Lower lobe of right lung (tissue), 2 donors: ENCODE measurements around the gene PMEL. TPM values are rescaled to one million over a fixed set of nuclear protein-coding genes. Genes with fewer than 3 reads are reported as not detected.

Experiments
- ATAC-seq, 2 donors: fragments of 200-7000 bp; cut with Tn5 transposase; one replicate each; pipeline ENCODE4 v1.9.1; 2020 to 2022; ENCODE audit warnings: mild to moderate bottlenecking in 2 of 2, moderate library complexity in 2 of 2
- DNase-seq: peaks from one replicate; pipeline ENCODE4 v3.0.0-alpha.2; 2020
- H3K27ac ChIP-seq: fragments of 200-600 bp; one replicate; pipeline ENCODE4 v1.8.0; 2022
- H3K27me3 ChIP-seq: fragments of 200-600 bp; one replicate; pipeline ENCODE4 v1.8.0; 2022; ENCODE audit warnings: low read depth
- H3K36me3 ChIP-seq: fragments of 200-600 bp; one replicate; pipeline ENCODE4 v1.8.0; 2022; ENCODE audit warnings: mild to moderate bottlenecking
- H3K4me1 ChIP-seq: fragments of 200-600 bp; one replicate; pipeline ENCODE4 v1.8.0; 2022
- H3K4me3 ChIP-seq: fragments of 200-600 bp; one replicate; pipeline ENCODE4 v1.8.0; 2022; ENCODE audit warnings: mild to moderate bottlenecking
- H3K9me3 ChIP-seq: fragments of 200-600 bp; one replicate; pipeline ENCODE4 v1.8.0; 2022
- CTCF ChIP-seq: fragments of 200-600 bp; IDR thresholded peaks from one replicate; pipeline ENCODE4 v1.8.0; 2022; ENCODE audit warnings: antibody characterized with exemption, mild to moderate bottlenecking
- intact Hi-C: fragments of 100-400 bp; cut with DNase I; formaldehyde crosslinking; loops from one replicate; pipeline ENCODE4 v1.11.0; 2022
- total RNA-seq: library from RNA; stranded (reverse); fragmentation: NEBNext Ultra II Directional; extraction: Animal tissue kit (Norgen Biotek cat#: 25700); gene quantifications from one replicate; pipeline ENCODE4 v1.2.1, GENCODE V29; 2021
- donor health status: DM: no; HTN: yes; CAD: no; lungs with severe emphysema.

PMEL gene
- total RNA-seq, 1 donor from 2014 or later = 1.2 TPM

- no peak for TF ChIP-seq CTCF
- no peaks in the 10 kb centered on the region for H3K36me3 ChIP-seq
- no peak overlapping the region for H3K27ac ChIP-seq
- intact Hi-C loops = no loop called here
- H3K9me3 ChIP-seq = no peaks in the 10 kb centered on the region
- peaks cover 17% of the 10 kb centered on the region for H3K4me1 ChIP-seq
- H3K27me3 ChIP-seq = no peaks in the 10 kb centered on the region
- no peak for ATAC-seq
- no peak overlapping the region for H3K4me3 ChIP-seq
- no peak for DNase-seq
Observed at GRCh38 chr12:55963760-55964159, 2.1 kb downstream of the PMEL start.

- no peak for DNase-seq
- H3K4me3 ChIP-seq = no peak overlapping the region
- intact Hi-C loops = no loop called here
- ATAC-seq = peak; percentile 52 to 62
- no peaks in the 10 kb centered on the region for H3K4me1 ChIP-seq
- H3K36me3 ChIP-seq = peaks cover 20% of the 10 kb centered on the region
- no peak for TF ChIP-seq CTCF
- H3K9me3 ChIP-seq = no peaks in the 10 kb centered on the region
- H3K27ac ChIP-seq = no peak overlapping the region
- no peaks in the 10 kb centered on the region for H3K27me3 ChIP-seq
Observed at GRCh38 chr12:55957106-55957859, 8.6 kb downstream of the PMEL start.

- H3K27me3 ChIP-seq = no peaks in the 10 kb centered on the region
- no peaks in the 10 kb centered on the region for H3K9me3 ChIP-seq
- no peak overlapping the region for H3K4me3 ChIP-seq
- no peaks in the 10 kb centered on the region for H3K4me1 ChIP-seq
- DNase-seq = no peak
- H3K36me3 ChIP-seq = peaks cover 34% of the 10 kb centered on the region
- TF ChIP-seq CTCF = no peak
- ATAC-seq = peak in 1 of 2 donors; percentile 54
- no peak overlapping the region for H3K27ac ChIP-seq
- intact Hi-C loops = no loop called here
Observed at GRCh38 chr12:55955800-55956508, 9.9 kb downstream of the PMEL start.

GRCh38 chr12:55955344-55955743 lies 10.5 kb downstream of the PMEL start:
- intact Hi-C loops = no loop called here
- peaks cover 34% of the 10 kb centered on the region for H3K36me3 ChIP-seq
- DNase-seq (no peak), ATAC-seq (no peak)
- H3K4me1 ChIP-seq = no peaks in the 10 kb centered on the region
- H3K27ac ChIP-seq = no peak overlapping the region
- no peak for TF ChIP-seq CTCF
- no peak overlapping the region for H3K4me3 ChIP-seq
- H3K27me3 ChIP-seq = no peaks in the 10 kb centered on the region
- H3K9me3 ChIP-seq = no peaks in the 10 kb centered on the region

- DNase-seq (no peak), ATAC-seq (no peak)
- H3K36me3 ChIP-seq = peaks cover 65% of the 10 kb centered on the region
- no peak overlapping the region for H3K4me3 ChIP-seq
- no peaks in the 10 kb centered on the region for H3K4me1 ChIP-seq
- H3K27ac ChIP-seq = no peak overlapping the region
- no peaks in the 10 kb centered on the region for H3K27me3 ChIP-seq
- intact Hi-C loops = no loop called here
- no peak for TF ChIP-seq CTCF
- H3K9me3 ChIP-seq = no peaks in the 10 kb centered on the region
Observed at GRCh38 chr12:55946553-55946952, 19.3 kb downstream of the PMEL start.
